A549 (cell line): ENCODE data around the gene PLCB4. TPM values are rescaled to one million over a fixed set of nuclear protein-coding genes. Genes with fewer than 3 reads are reported as not detected.

Experiments used
- ATAC-seq, 2 experiments: fragments of 200-7000 bp in 1 of 2; fragments of >200 bp in 1 of 2; cut with Nextera tagmentation in 1 of 2; cut with Tn5 transposase in 1 of 2; 3 replicates each; pipeline versions ENCODE4 v1.8.0 to v1.9.1; 2018 to 2020; ENCODE audit warnings: mild to moderate bottlenecking in 1 of 2, moderate library complexity in 1 of 2
- CTCF ChIA-PET: fragments of 300-600 bp; sonication (Branson Sonifier 250); formaldehyde crosslinking; extraction: SDS; loops from one replicate; lab custom pipeline; 2021; ENCODE audit warnings: antibody characterized with exemption, inconsistent platforms; lab: Yijun Ruan, JAX
- POLR2A ChIA-PET: fragments of 350-600 bp; formaldehyde crosslinking; extraction: SDS; loops from one replicate; lab custom pipeline; 2021; ENCODE audit warnings: antibody characterized with exemption, inconsistent platforms; lab: Yijun Ruan, JAX
- DNase-seq, 2 experiments: peaks; one replicate each; pipeline versions ENCODE4 v3.0.0 to v3.0.0-alpha.2; 2011 to 2016; ENCODE audit warnings: low read depth in 1 of 2, low spot score in 1 of 2
- FAIRE-seq: peaks from 2 replicates; lab custom pipeline; 2011; peaks lifted over from hg19 to GRCh38; lab: Jason Lieb, UNC
- H3K27ac ChIP-seq, 2 experiments: fragments of >200 bp; sonication (Bioruptor Twin); formaldehyde crosslinking; 3 replicates each; pipeline ENCODE4 v1.5.1; 2016 to 2017
- H3K4me1 ChIP-seq: fragments of >200 bp; sonication (Bioruptor Twin); formaldehyde crosslinking; 3 replicates; pipeline ENCODE4 v1.6.1; 2016
- H3K4me2 ChIP-seq: fragments of >200 bp; sonication (Bioruptor Twin); formaldehyde crosslinking; 3 replicates; pipeline ENCODE4 v1.6.1; 2016
- H3K4me3 ChIP-seq: fragments of >200 bp; sonication (Bioruptor Twin); formaldehyde crosslinking; 3 replicates; pipeline ENCODE4 v1.5.1; 2016
- H3K9me3 ChIP-seq: fragments of >200 bp; sonication (Bioruptor Twin); formaldehyde crosslinking; 3 replicates; pipeline ENCODE4 v1.6.1; 2016
- BCL3 ChIP-seq: fragments of >200 bp; sonication (Bioruptor Twin); formaldehyde crosslinking; IDR thresholded peaks from 3 replicates; pipeline ENCODE4 v1.6.1; 2016
- CBX2 ChIP-seq: fragments of 200-600 bp; sonication (generic); IDR thresholded peaks from 2 replicates; pipeline ENCODE4 v1.6.1; 2016; ENCODE audit warnings: low read depth, mild to moderate bottlenecking, borderline replicate concordance
- CHD4 ChIP-seq: fragments of 200-600 bp; sonication (generic); IDR thresholded peaks from 2 replicates; pipeline ENCODE4 v1.6.1; 2016; ENCODE audit warnings: antibody characterized with exemption, mild to moderate bottlenecking, borderline replicate concordance
- EHMT2 ChIP-seq: fragments of 200-600 bp; sonication (generic); IDR thresholded peaks from 2 replicates; pipeline ENCODE4 v1.6.1; 2016; ENCODE audit warnings: antibody characterized with exemption, low read depth, mild to moderate bottlenecking, moderate library complexity
- FOSL2 ChIP-seq, 2 experiments: fragments of 450-650 bp in 1 of 2; fragments of >200 bp in 1 of 2; sonication (Bioruptor Twin) in 1 of 2; formaldehyde crosslinking; IDR thresholded peaks; 2 replicates each; pipeline versions ENCODE4 v1.5.0 to v1.6.1; 2016 to 2020; ENCODE audit warnings: mild to moderate bottlenecking in 1 of 2, moderate library complexity in 1 of 2
- HES2 ChIP-seq: fragments of >200 bp; sonication (Bioruptor Twin); formaldehyde crosslinking; IDR thresholded peaks from 2 replicates; pipeline ENCODE4 v1.6.1; 2016
- HEYL ChIP-seq: fragments of 250-450 bp; sonication (Bioruptor Pico); IDR thresholded peaks from 2 replicates; pipeline ENCODE4 v1.8.0; 2021; ENCODE audit warnings: mild to moderate bottlenecking, moderate library complexity
- HMGXB4 ChIP-seq: fragments of 250-450 bp; sonication (Bioruptor Pico); IDR thresholded peaks from 2 replicates; pipeline ENCODE4 v1.5.0; 2021; ENCODE audit warnings: mild to moderate bottlenecking, moderate library complexity, borderline replicate concordance
- HOXA7 ChIP-seq: fragments of 250-450 bp; sonication (Bioruptor Pico); IDR thresholded peaks from 2 replicates; pipeline ENCODE4 v1.5.0; 2020; ENCODE audit warnings: mild to moderate bottlenecking, moderate library complexity
- HOXB13 ChIP-seq: fragments of 250-450 bp; sonication (Bioruptor Pico); IDR thresholded peaks from 2 replicates; pipeline ENCODE4 v1.5.0; 2020; ENCODE audit warnings: low read depth, mild to moderate bottlenecking, moderate library complexity
- MAFK ChIP-seq: fragments of 450-650 bp; IDR thresholded peaks from 2 replicates; pipeline ENCODE4 v1.6.1; 2014; ENCODE audit not compliant: partially characterized antibody
- MAX ChIP-seq: IDR thresholded peaks from 2 replicates; pipeline ENCODE4 v1.6.1; 2012
- MYC ChIP-seq: IDR thresholded peaks from 2 replicates; pipeline ENCODE4 v1.6.1; 2012; ENCODE audit warnings: mild to moderate bottlenecking, inconsistent platforms, low read length, improper control_type of control experiment, borderline replicate concordance
- PBX3 ChIP-seq: IDR thresholded peaks from 2 replicates; pipeline ENCODE4 v1.6.1; 2012
- RARB ChIP-seq: fragments of 250-450 bp; sonication (Bioruptor Pico); IDR thresholded peaks from 2 replicates; pipeline ENCODE4 v1.8.0; 2021; ENCODE audit warnings: mild to moderate bottlenecking, moderate library complexity
- REST ChIP-seq: fragments of 200-600 bp; sonication (generic); IDR thresholded peaks from 2 replicates; pipeline ENCODE4 v1.6.1; 2016; ENCODE audit warnings: antibody characterized with exemption, mild to moderate bottlenecking, moderate library complexity
- ZFP36 ChIP-seq: fragments of 450-650 bp; IDR thresholded peaks from 2 replicates; pipeline ENCODE4 v1.6.1; 2014; ENCODE audit warnings: borderline replicate concordance; ENCODE audit not compliant: partially characterized antibody
- ZNF302 ChIP-seq: fragments of 250-450 bp; sonication (Bioruptor Pico); IDR thresholded peaks from 2 replicates; pipeline ENCODE4 v1.9.0; 2021; ENCODE audit warnings: inconsistent platforms, mild to moderate bottlenecking, moderate library complexity
- WGBS: methylation state at CpG from one replicate; pipeline ENCODE4 v1.1.6; 2017; ENCODE audit errors: missing lambda C conversion rate; 5-methylcytosine and 5-hydroxymethylcytosine counted together
- polyA plus RNA-seq, 4 experiments: library from polyadenylated mRNA; depleted of rRNA in 3 of 4; stranded (reverse); fragments of >200 nt; fragmentation: RNase III in 1 of 4; extraction: RNeasy Plus Mini Kit Qiagen cat#74134 plus additional on column Dnase treatment in 1 of 4; gene quantifications; 2 replicates in 3 of 4; 3 replicates in 1 of 4; pipeline ENCODE4 v1.2.3, GENCODE V29; 2011 to 2017

Gene PLCB4
- polyA plus RNA-seq, 2 of the 4 experiments (the other 2 are of a cell fraction) = 17.1 to 32.1 TPM

GRCh38 chr20:9202420-9203080 is 133.7 kb downstream of the PLCB4 start:
- Histone ChIP-seq H3K4me2 (peak overlapping the region; percentile 78), H3K9me3 (no peaks in the 10 kb centered on the region), H3K4me3 (no peak overlapping the region), H3K27ac (peak overlapping the region; percentile 71 to 76), H3K4me1 (peaks cover 77% of the 10 kb centered on the region)
- peak in 1 of 2 experiments; percentile 76 for DNase-seq
- POLR2A ChIA-PET = no interaction called here
- peak; percentile 42 to 58; a peak in 3 of 6 replicates for ATAC-seq
- no peak for TF ChIP-seq BCL3
- TF ChIP-seq EHMT2 = peak; percentile 33; the same call in 1 of the 2 replicates
- TF ChIP-seq FOSL2 (IDR thresholded peaks at IDR 0.05) = no peak
- TF ChIP-seq FOSL2 (CRISPR knock-in tag; IDR thresholded peaks at IDR 0.05) = 0 out of 2 replicates have a peak, but pooled peaks have one; percentile 7
- CTCF ChIA-PET = interaction anchor here (0.6 to 1.6 kb wide), 5 partner anchors 10 to 349 kb away, joined by 3 to 5 read pairs (median 3); no protein-coding TSS in a partner anchor
- 59% methylated on average over 3 of the region's 3 CpGs for WGBS
- FAIRE-seq = peak; percentile 72

- H3K4me2 ChIP-seq = peak overlapping the region; percentile 78
- peak overlapping the region; percentile 71 to 76 for H3K27ac ChIP-seq
- ChIA-PET POLR2A (no interaction called here), CTCF (interaction anchor here (1.1 to 1.6 kb wide), 3 partner anchors 9 to 349 kb away, joined by 3 to 5 read pairs (median 3); no protein-coding TSS in a partner anchor)
- TF ChIP-seq FOSL2 (IDR thresholded peaks at IDR 0.05) (no peak), FOSL2 (CRISPR knock-in tag; IDR thresholded peaks at IDR 0.05) (no peak), CHD4 (no peak), MYC (no peak), MAX (no peak), ZNF302 (CRISPR knock-in tag) (no peak), CBX2 (no peak), HMGXB4 (CRISPR knock-in tag) (no peak), HES2 (no peak), ZFP36 (no peak), RARB (CRISPR knock-in tag) (no peak), REST (no peak), PBX3 (no peak), HOXB13 (CRISPR knock-in tag) (no peak), HEYL (CRISPR knock-in tag) (no peak), HOXA7 (CRISPR knock-in tag) (no peak), MAFK (no peak)
- DNase-seq (peak in 1 of 2 experiments; percentile 31), FAIRE-seq (peak; percentile 94), ATAC-seq (no peak)
- H3K4me3 ChIP-seq = no peak overlapping the region
- no peaks in the 10 kb centered on the region for H3K9me3 ChIP-seq
- peaks cover 77% of the 10 kb centered on the region for H3K4me1 ChIP-seq
Measured at GRCh38 chr20:9203081-9203447, 134.2 kb downstream of the PLCB4 start.
